HepG2 (cell line): ENCODE data around the gene RPS27A. TPM values are rescaled to one million over a fixed set of nuclear protein-coding genes. Genes with fewer than 3 reads are reported as not detected.
A peak's percentile ranks its signal among the peaks of the same experiment; 100 is the strongest.

Experiments
- FOXK1 ChIP-seq: sonication (generic); formaldehyde crosslinking; IDR thresholded peaks from 2 replicates; pipeline ENCODE4 v1.4.0; 2020; ENCODE audit warnings: low read depth, missing genetic modification reagents, borderline replicate concordance
- FUBP1 ChIP-seq: sonication (generic); formaldehyde crosslinking; IDR thresholded peaks from 2 replicates; pipeline ENCODE4 v1.5.1; 2020; ENCODE audit warnings: missing genetic modification reagents, mild to moderate bottlenecking, borderline replicate concordance
- GATA4 ChIP-seq: sonication (generic); IDR thresholded peaks from 2 replicates; pipeline ENCODE4 v1.6.1; 2016; ENCODE audit warnings: antibody characterized with exemption, low read depth, borderline replicate concordance
- GFI1 ChIP-seq: sonication (generic); formaldehyde crosslinking; IDR thresholded peaks from 2 replicates; pipeline ENCODE4 v1.5.0; 2020; ENCODE audit warnings: missing genetic modification reagents, mild to moderate bottlenecking, borderline replicate concordance
- NFKB2 ChIP-seq: sonication (generic); formaldehyde crosslinking; IDR thresholded peaks from 2 replicates; pipeline ENCODE4 v1.4.0; 2020; ENCODE audit warnings: missing genetic modification reagents, borderline replicate concordance
- RBM39 ChIP-seq: fragments of 200-400 bp; formaldehyde crosslinking; IDR thresholded peaks from one replicate; pipeline ENCODE4 v1.6.1; 2018; ENCODE audit warnings: antibody characterized with exemption, mild to moderate bottlenecking, low read depth, low read length; ENCODE audit not compliant: poor library complexity, severe bottlenecking
- SP140L ChIP-seq: sonication (generic); formaldehyde crosslinking; IDR thresholded peaks from 2 replicates; pipeline ENCODE4 v1.4.0; 2020; ENCODE audit warnings: missing genetic modification reagents, borderline replicate concordance
- SP4 ChIP-seq: sonication (generic); formaldehyde crosslinking; IDR thresholded peaks from 2 replicates; pipeline ENCODE4 v1.8.1; 2023; ENCODE audit warnings: mild to moderate bottlenecking, missing genetic modification reagents
- SUZ12 ChIP-seq: fragments of 150-350 bp; IDR thresholded peaks from 2 replicates; pipeline ENCODE4 v1.6.1; 2014; ENCODE audit warnings: low read depth, low read length
- TCF12 ChIP-seq, 2 experiments: fragments of 450-650 bp in 1 of 2; sonication (generic) in 1 of 2; formaldehyde crosslinking in 1 of 2; IDR thresholded peaks; 2 replicates each; pipeline versions ENCODE4 v1.6.1 to v1.8.0; 2017 to 2022; ENCODE audit warnings: antibody characterized with exemption in 1 of 2, mild to moderate bottlenecking in 1 of 2, missing genetic modification reagents in 1 of 2, moderate library complexity in 1 of 2
- ZNF292 ChIP-seq: sonication (generic); formaldehyde crosslinking; IDR thresholded peaks from 2 replicates; pipeline ENCODE4 v1.8.1; 2022; ENCODE audit warnings: mild to moderate bottlenecking, low read depth, missing genetic modification reagents, borderline replicate concordance
- ZNF576 ChIP-seq: sonication (generic); formaldehyde crosslinking; IDR thresholded peaks from 2 replicates; pipeline ENCODE4 v1.4.0; 2020; ENCODE audit warnings: mild to moderate bottlenecking, missing genetic modification reagents
- ZNF609 ChIP-seq: sonication (generic); formaldehyde crosslinking; IDR thresholded peaks from 2 replicates; pipeline ENCODE4 v1.4.0; 2020; ENCODE audit warnings: mild to moderate bottlenecking, missing genetic modification reagents, borderline replicate concordance
- ZNF772 ChIP-seq: sonication (generic); formaldehyde crosslinking; IDR thresholded peaks from 2 replicates; pipeline ENCODE4 v1.5.0; 2020; ENCODE audit warnings: mild to moderate bottlenecking, missing genetic modification reagents
- polyA plus RNA-seq, 8 experiments: library from polyadenylated mRNA; depleted of rRNA in 3 of 8; stranded (reverse) in 7 of 8; unstranded in 1 of 8; fragments of >200 nt; fragmentation: Illumina TruSeq in 4 of 8; extraction: Trizol in 4 of 8; gene quantifications; 2 replicates each; pipeline versions ENCODE4 v1.2.1 to v1.2.3, GENCODE V29; 2011 to 2016; ENCODE audit warnings: low read depth in 4 of 8, missing spikeins in 1 of 8, mixed read lengths in 1 of 8; ENCODE audit not compliant: insufficient read depth in 1 of 8
- total RNA-seq, 5 experiments: library from RNA; depleted of rRNA; stranded (reverse); fragments of >200 nt; fragmentation: Illumina TruSeq; extraction: Trizol; gene quantifications; 2 replicates each; pipeline ENCODE4 v1.2.3, GENCODE V29; 2016; ENCODE audit warnings: low read depth in 1 of 5
- TF ChIP-seq, protein P1 (sequence below): sonication (generic); formaldehyde crosslinking; IDR thresholded peaks from 2 replicates; pipeline ENCODE4 v1.9.0; 2022; ENCODE audit warnings: missing genetic modification reagents, mild to moderate bottlenecking, borderline replicate concordance

Gene RPS27A
- total and polyA plus RNA-seq, 2 of the 13 experiments (the other 11 are each of a cell fraction or from before 2014, with no cell fraction given) = 2,779 to 3,269 TPM

DNA sequence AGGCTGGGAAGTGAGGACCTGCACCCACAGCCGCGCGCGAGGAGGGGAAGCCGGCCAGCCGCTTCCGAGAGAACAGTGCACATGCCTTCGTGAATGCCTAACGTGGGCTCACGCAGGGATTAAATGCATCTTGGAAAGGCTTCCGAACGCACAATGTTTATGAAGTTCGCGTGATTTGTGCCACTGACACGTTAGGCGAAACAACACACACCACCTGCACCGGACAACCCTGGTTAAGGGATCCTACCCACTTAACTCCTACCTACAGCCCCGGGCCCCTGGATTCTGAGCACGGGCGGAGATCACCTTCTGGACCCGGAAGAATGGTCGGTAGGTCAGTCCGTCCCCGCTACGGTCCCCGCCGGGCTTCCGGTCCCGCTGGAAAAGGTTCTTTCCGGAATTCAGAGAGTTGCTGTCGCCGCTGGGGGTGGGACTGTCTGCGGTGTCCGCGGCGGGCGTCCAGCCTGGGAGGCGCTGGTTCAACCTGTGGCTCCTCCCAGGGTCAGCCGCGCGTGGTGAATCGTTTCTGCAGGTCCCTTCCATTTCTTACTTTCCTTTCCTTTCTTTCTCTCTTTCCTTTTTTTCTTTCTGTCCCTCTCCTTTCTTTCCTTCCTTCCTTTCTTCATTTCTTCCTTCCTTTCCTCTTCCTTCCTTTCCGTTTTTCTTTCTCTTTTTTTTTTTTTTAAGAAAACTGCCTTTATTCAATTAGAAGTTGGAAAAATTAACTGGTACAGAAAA, 36.6 kb downstream of the RPS27A start, which contains the start of gene MTIF2 (continued):
- TF ChIP-seq, protein P1, sequence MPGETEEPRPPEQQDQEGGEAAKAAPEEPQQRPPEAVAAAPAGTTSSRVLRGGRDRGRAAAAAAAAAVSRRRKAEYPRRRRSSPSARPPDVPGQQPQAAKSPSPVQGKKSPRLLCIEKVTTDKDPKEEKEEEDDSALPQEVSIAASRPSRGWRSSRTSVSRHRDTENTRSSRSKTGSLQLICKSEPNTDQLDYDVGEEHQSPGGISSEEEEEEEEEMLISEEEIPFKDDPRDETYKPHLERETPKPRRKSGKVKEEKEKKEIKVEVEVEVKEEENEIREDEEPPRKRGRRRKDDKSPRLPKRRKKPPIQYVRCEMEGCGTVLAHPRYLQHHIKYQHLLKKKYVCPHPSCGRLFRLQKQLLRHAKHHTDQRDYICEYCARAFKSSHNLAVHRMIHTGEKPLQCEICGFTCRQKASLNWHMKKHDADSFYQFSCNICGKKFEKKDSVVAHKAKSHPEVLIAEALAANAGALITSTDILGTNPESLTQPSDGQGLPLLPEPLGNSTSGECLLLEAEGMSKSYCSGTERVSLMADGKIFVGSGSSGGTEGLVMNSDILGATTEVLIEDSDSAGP (CRISPR knock-in tag) = peak; percentile 98
- peak; percentile 98 for TF ChIP-seq FOXK1 (CRISPR knock-in tag)
- peak; percentile 77; the same call in 1 of the 2 replicates for TF ChIP-seq GATA4
- no peak for TF ChIP-seq SUZ12
- no peak; the same call in 1 of the 2 replicates for TF ChIP-seq FUBP1 (CRISPR knock-in tag)
- TF ChIP-seq RBM39 = peak; percentile 99
- peak; percentile 99; the same call in 1 of the 2 replicates for TF ChIP-seq NFKB2
- TF ChIP-seq TCF12 (IDR thresholded peaks at IDR 0.05) = no peak
- peak; percentile 86; the same call in 1 of the 2 replicates for TF ChIP-seq TCF12 (CRISPR knock-in tag; IDR thresholded peaks at IDR 0.05)
- TF ChIP-seq SP4 = peak; percentile 96
- no peak for TF ChIP-seq ZNF576
- TF ChIP-seq GFI1 (CRISPR knock-in tag) = peak; percentile 91
- TF ChIP-seq ZNF609 (CRISPR knock-in tag) = peak; percentile 76
- TF ChIP-seq SP140L (CRISPR knock-in tag) = peak; percentile 98
- TF ChIP-seq ZNF772 (CRISPR knock-in tag) = peak; percentile 98
- peak; percentile 80 for TF ChIP-seq ZNF292 (CRISPR knock-in tag)
